T-helper 9 cell (primary cell): Measurements from ENCODE around the gene PLD2.
"Not testable (repeated sequence)": the region's sequence is repeated elsewhere in the genome, so short reads cannot be mapped to it uniquely, and the experiment has no call there.

ENCODE experiments used
- DNase-seq: peaks from one replicate; pipeline ENCODE4 v3.0.0-alpha.2; 2020

The PLD2 gene

GRCh38 chr17:4858068-4858881 lies 51.3 kb downstream of the PLD2 start:
- DNase-seq, result no peak

GRCh38 chr17:4858882-4859260 lies 51.9 kb downstream of the PLD2 start:
- no peak for DNase-seq

GRCh38 chr17:4859816-4860625 lies 53.1 kb downstream of the PLD2 start:
- DNase-seq, result no peak

GRCh38 chr17:4860651-4861050 lies 53.7 kb downstream of the PLD2 start:
- no peak for DNase-seq

- no peak for DNase-seq
Observed at GRCh38 chr17:4861052-4861451, 54.1 kb downstream of the PLD2 start.

- no peak for DNase-seq
Observed at GRCh38 chr17:4862720-4863119, 55.8 kb downstream of the PLD2 start.

GRCh38 chr17:4863321-4863720 lies 56.4 kb downstream of the PLD2 start:
- no peak for DNase-seq

GRCh38 chr17:4867535-4867934 lies 60.6 kb downstream of the PLD2 start:
- not testable (repeated sequence) for DNase-seq

GRCh38 chr17:4869058-4869998 lies 62.4 kb downstream of the PLD2 start:
- DNase-seq, result not testable (repeated sequence)

- DNase-seq, result no peak
Observed at GRCh38 chr17:4870855-4871254, 63.9 kb downstream of the PLD2 start.

GRCh38 chr17:4872786-4873185 lies 65.8 kb downstream of the PLD2 start:
- no peak for DNase-seq
